ENCODE measurements around the gene SLC25A43. TPM values are rescaled to one million over a fixed set of nuclear protein-coding genes. Genes with fewer than 3 reads are reported as not detected.

Gene SLC25A43
- total and polyA plus RNA-seq, 2 experiments from 2014 or later = 8.7 to 8.9 TPM

DNA sequence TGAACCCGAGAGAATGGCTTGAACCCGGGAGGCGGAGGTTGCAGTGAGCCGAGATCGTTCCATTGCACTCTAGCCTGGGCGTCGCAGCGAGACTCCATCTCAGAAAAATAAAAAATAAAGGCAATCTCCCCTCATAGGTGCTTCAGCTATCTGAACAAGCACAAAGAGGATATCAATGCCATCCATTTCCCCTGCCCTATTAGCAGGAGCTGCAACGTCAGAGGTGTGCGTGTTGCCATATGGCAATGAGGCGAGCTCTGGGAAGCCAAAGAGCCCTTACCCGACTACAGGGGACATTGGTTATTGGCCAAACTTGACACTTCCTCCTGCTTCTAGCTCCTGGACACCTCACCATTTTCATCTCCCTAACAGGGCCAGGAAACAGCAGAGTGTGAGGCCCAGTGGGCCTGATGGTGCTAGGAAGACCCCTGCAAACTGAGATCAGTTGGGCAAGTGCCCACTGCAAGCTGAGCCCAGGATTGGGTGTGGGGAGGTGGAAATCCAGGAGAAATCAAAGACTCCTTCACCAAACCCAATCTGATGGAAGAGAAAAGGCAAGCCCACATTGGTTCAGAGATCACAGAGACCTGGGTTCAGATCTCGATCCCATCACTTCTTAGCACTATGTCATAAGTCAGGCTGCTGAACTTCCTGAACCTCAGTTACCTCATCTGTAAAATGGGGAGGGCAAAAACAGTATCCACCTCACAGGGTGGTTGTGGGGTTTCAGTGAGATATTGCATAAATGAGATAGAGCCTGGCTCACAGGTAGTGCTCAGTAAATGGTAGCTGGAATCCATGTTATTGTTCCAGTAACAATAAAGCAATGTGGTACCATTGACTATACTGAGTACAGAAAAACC lies 90.3 kb downstream of the SLC25A43 start:
- Histone ChIP-seq H3K79me2 (replicated peaks; ENCODE audit: insufficient read depth) (no peaks in the 10 kb centered on the region), H3F3A (replicated peaks; ENCODE audit: low read depth) (no peaks in the 10 kb centered on the region), H3K4me1 (ENCODE audit: insufficient read depth) (no peaks in the 10 kb centered on the region), H3K27me3 (ENCODE audit: insufficient read depth) (no peaks in the 10 kb centered on the region), H4K20me1 (replicated peaks; ENCODE audit: insufficient read depth) (no peaks in the 10 kb centered on the region), H3K27ac (ENCODE audit: low read depth) (no peak overlapping the region), H3K4me3 (no peak overlapping the region), H3K36me3 (ENCODE audit: insufficient read depth) (no peaks in the 10 kb centered on the region), H2AFZ (no peak overlapping the region), H3K4me2 (no peak overlapping the region), H3K9me2 (ENCODE audit: insufficient read depth) (no peaks in the 10 kb centered on the region)
- ATAC-seq = no peak
- Mint-ChIP-seq H3K4me1 (no peaks in the 10 kb centered on the region; the same call in 2 of the 3 replicates), H3K36me3 (ENCODE audit: low read depth) (no peaks in the 10 kb centered on the region), H3K27ac (no peak overlapping the region), H3K27me3 (ENCODE audit: insufficient read depth, low read depth, poor library complexity) (no peaks in the 10 kb centered on the region), H3K4me3 (no peak overlapping the region), H3K9me3 (no peaks in the 10 kb centered on the region; the same call in 2 of the 3 replicates)
- TF ChIP-seq NANOG (IDR thresholded peaks at IDR 0.05; ENCODE audit: borderline replicate concordance) (no peak), EZH2phosphoT487 (IDR thresholded peaks at IDR 0.05; ENCODE audit: unreplicated experiment) (no peak), EZH2 (IDR thresholded peaks at IDR 0.05; ENCODE audit: low read depth, unreplicated experiment) (no peak), STAT1 (IDR thresholded peaks at IDR 0.05; ENCODE audit: unreplicated experiment) (no peak), ZNF114 (CRISPR knock-in tag; IDR thresholded peaks at IDR 0.05) (no peak), ZNF331 (CRISPR knock-in tag; IDR thresholded peaks at IDR 0.05; ENCODE audit: low read depth) (no peak), CREB1 (CRISPR knock-in tag; IDR thresholded peaks at IDR 0.05; ENCODE audit: low read depth) (no peak), JUNB (IDR thresholded peaks at IDR 0.05; ENCODE audit: unreplicated experiment) (no peak)
- TF ChIP-seq, protein P1, sequence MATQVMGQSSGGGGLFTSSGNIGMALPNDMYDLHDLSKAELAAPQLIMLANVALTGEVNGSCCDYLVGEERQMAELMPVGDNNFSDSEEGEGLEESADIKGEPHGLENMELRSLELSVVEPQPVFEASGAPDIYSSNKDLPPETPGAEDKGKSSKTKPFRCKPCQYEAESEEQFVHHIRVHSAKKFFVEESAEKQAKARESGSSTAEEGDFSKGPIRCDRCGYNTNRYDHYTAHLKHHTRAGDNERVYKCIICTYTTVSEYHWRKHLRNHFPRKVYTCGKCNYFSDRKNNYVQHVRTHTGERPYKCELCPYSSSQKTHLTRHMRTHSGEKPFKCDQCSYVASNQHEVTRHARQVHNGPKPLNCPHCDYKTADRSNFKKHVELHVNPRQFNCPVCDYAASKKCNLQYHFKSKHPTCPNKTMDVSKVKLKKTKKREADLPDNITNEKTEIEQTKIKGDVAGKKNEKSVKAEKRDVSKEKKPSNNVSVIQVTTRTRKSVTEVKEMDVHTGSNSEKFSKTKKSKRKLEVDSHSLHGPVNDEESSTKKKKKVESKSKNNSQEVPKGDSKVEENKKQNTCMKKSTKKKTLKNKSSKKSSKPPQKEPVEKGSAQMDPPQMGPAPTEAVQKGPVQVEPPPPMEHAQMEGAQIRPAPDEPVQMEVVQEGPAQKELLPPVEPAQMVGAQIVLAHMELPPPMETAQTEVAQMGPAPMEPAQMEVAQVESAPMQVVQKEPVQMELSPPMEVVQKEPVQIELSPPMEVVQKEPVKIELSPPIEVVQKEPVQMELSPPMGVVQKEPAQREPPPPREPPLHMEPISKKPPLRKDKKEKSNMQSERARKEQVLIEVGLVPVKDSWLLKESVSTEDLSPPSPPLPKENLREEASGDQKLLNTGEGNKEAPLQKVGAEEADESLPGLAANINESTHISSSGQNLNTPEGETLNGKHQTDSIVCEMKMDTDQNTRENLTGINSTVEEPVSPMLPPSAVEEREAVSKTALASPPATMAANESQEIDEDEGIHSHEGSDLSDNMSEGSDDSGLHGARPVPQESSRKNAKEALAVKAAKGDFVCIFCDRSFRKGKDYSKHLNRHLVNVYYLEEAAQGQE (IDR thresholded peaks at IDR 0.05; ENCODE audit: unreplicated experiment) = no peak
- TF ChIP-seq, protein P2, sequence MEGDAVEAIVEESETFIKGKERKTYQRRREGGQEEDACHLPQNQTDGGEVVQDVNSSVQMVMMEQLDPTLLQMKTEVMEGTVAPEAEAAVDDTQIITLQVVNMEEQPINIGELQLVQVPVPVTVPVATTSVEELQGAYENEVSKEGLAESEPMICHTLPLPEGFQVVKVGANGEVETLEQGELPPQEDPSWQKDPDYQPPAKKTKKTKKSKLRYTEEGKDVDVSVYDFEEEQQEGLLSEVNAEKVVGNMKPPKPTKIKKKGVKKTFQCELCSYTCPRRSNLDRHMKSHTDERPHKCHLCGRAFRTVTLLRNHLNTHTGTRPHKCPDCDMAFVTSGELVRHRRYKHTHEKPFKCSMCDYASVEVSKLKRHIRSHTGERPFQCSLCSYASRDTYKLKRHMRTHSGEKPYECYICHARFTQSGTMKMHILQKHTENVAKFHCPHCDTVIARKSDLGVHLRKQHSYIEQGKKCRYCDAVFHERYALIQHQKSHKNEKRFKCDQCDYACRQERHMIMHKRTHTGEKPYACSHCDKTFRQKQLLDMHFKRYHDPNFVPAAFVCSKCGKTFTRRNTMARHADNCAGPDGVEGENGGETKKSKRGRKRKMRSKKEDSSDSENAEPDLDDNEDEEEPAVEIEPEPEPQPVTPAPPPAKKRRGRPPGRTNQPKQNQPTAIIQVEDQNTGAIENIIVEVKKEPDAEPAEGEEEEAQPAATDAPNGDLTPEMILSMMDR (conservative IDR thresholded peaks at IDR 0.05; ENCODE audit: low read depth in 2 of 2) = no peak
- TF ChIP-seq, protein P3, sequence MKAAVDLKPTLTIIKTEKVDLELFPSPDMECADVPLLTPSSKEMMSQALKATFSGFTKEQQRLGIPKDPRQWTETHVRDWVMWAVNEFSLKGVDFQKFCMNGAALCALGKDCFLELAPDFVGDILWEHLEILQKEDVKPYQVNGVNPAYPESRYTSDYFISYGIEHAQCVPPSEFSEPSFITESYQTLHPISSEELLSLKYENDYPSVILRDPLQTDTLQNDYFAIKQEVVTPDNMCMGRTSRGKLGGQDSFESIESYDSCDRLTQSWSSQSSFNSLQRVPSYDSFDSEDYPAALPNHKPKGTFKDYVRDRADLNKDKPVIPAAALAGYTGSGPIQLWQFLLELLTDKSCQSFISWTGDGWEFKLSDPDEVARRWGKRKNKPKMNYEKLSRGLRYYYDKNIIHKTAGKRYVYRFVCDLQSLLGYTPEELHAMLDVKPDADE (IDR thresholded peaks at IDR 0.05) = no peak
- TF ChIP-seq, protein P4, sequence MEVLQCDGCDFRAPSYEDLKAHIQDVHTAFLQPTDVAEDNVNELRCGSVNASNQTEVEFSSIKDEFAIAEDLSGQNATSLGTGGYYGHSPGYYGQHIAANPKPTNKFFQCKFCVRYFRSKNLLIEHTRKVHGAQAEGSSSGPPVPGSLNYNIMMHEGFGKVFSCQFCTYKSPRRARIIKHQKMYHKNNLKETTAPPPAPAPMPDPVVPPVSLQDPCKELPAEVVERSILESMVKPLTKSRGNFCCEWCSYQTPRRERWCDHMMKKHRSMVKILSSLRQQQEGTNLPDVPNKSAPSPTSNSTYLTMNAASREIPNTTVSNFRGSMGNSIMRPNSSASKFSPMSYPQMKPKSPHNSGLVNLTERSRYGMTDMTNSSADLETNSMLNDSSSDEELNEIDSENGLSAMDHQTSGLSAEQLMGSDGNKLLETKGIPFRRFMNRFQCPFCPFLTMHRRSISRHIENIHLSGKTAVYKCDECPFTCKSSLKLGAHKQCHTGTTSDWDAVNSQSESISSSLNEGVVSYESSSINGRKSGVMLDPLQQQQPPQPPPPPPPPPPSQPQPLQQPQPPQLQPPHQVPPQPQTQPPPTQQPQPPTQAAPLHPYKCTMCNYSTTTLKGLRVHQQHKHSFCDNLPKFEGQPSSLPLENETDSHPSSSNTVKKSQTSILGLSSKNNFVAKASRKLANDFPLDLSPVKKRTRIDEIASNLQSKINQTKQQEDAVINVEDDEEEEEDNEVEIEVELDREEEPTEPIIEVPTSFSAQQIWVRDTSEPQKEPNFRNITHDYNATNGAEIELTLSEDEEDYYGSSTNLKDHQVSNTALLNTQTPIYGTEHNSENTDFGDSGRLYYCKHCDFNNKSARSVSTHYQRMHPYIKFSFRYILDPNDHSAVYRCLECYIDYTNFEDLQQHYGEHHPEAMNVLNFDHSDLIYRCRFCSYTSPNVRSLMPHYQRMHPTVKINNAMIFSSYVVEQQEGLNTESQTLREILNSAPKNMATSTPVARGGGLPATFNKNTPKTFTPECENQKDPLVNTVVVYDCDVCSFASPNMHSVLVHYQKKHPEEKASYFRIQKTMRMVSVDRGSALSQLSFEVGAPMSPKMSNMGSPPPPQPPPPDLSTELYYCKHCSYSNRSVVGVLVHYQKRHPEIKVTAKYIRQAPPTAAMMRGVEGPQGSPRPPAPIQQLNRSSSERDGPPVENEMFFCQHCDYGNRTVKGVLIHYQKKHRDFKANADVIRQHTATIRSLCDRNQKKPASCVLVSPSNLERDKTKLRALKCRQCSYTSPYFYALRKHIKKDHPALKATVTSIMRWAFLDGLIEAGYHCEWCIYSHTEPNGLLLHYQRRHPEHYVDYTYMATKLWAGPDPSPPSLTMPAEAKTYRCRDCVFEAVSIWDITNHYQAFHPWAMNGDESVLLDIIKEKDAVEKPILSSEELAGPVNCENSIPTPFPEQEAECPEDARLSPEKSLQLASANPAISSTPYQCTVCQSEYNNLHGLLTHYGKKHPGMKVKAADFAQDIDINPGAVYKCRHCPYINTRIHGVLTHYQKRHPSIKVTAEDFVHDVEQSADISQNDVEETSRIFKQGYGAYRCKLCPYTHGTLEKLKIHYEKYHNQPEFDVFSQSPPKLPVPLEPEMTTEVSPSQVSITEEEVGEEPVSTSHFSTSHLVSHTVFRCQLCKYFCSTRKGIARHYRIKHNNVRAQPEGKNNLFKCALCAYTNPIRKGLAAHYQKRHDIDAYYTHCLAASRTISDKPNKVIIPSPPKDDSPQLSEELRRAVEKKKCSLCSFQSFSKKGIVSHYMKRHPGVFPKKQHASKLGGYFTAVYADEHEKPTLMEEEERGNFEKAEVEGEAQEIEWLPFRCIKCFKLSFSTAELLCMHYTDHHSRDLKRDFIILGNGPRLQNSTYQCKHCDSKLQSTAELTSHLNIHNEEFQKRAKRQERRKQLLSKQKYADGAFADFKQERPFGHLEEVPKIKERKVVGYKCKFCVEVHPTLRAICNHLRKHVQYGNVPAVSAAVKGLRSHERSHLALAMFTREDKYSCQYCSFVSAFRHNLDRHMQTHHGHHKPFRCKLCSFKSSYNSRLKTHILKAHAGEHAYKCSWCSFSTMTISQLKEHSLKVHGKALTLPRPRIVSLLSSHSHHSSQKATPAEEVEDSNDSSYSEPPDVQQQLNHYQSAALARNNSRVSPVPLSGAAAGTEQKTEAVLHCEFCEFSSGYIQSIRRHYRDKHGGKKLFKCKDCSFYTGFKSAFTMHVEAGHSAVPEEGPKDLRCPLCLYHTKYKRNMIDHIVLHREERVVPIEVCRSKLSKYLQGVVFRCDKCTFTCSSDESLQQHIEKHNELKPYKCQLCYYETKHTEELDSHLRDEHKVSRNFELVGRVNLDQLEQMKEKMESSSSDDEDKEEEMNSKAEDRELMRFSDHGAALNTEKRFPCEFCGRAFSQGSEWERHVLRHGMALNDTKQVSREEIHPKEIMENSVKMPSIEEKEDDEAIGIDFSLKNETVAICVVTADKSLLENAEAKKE (CRISPR knock-in tag; IDR thresholded peaks at IDR 0.05) = no peak
- DNase-seq (ENCODE audit: low spot score) = no peak
